Breast epithelium (tissue), 4 donors: ENCODE measurements around the gene RNASEH1. TPM values are rescaled to one million over a fixed set of nuclear protein-coding genes. Genes with fewer than 3 reads are reported as not detected.
A peak's percentile ranks its signal among the peaks of the same experiment; 100 is the strongest.
"Not testable (repeated sequence)": the region's sequence is repeated elsewhere in the genome, so short reads cannot be mapped to it uniquely, and the experiment has no call there.

Experiments
- DNase-seq, 2 donors: peaks; one replicate each; pipeline ENCODE4 v3.0.0-alpha.2; 2019; ENCODE audit warnings: low spot score in 2 of 2
- H3K27ac ChIP-seq, 2 donors: fragments of 200-600 bp; sonication (generic) in 1 of 2; one replicate each; pipeline ENCODE4 v1.5.1; 2016 to 2019; ENCODE audit warnings: mild to moderate bottlenecking in 1 of 2
- H3K27me3 ChIP-seq, 2 donors: fragments of 200-600 bp; sonication (generic) in 1 of 2; one replicate each; pipeline versions ENCODE4 v1.5.1 to v1.6.0; 2017 to 2019; ENCODE audit warnings: control low read depth in 1 of 2, mild to moderate bottlenecking in 1 of 2
- H3K36me3 ChIP-seq: fragments of 200-600 bp; one replicate; pipeline ENCODE4 v1.5.1; 2019
- H3K4me1 ChIP-seq, 2 donors: fragments of 200-600 bp; sonication (generic); one replicate each; pipeline ENCODE4 v1.5.1; 2016 to 2019; ENCODE audit warnings: control low read depth in 1 of 2
- H3K4me3 ChIP-seq, 3 donors: fragments of 200-600 bp; sonication (generic); 1 replicate in 2 of 3; 2 replicates in 1 of 3; pipeline ENCODE4 v1.5.1; 2016 to 2019; ENCODE audit warnings: mild to moderate bottlenecking in 3 of 3, moderate library complexity in 2 of 3
- H3K9me3 ChIP-seq, 2 donors: fragments of 200-600 bp; sonication (generic) in 1 of 2; one replicate each; pipeline ENCODE4 v1.5.1; 2016 to 2019; ENCODE audit warnings: control low read depth in 1 of 2
- POLR2A ChIP-seq: fragments of 450-650 bp; IDR thresholded peaks from one replicate; pipeline ENCODE4 v1.6.1; 2016; ENCODE audit warnings: antibody characterized with exemption, mild to moderate bottlenecking, moderate library complexity
- POLR2AphosphoS5 ChIP-seq, 3 donors: sonication (generic); formaldehyde crosslinking; IDR thresholded peaks; one replicate each; pipeline ENCODE4 v1.6.1; 2017; ENCODE audit warnings: antibody characterized with exemption in 3 of 3
- intact Hi-C: fragments of 100-400 bp; cut with DNase I; formaldehyde crosslinking; loops from one replicate; pipeline ENCODE4 v1.15.1; 2023; ENCODE audit warnings: low total_unique reads
- total RNA-seq, 3 donors: library from RNA; depleted of rRNA; stranded (reverse); fragments of >200 nt; gene quantifications; one replicate each; pipeline ENCODE4 v1.1.0, GENCODE V29; 2016
- TF ChIP-seq, protein P1 (sequence below), 3 donors: fragments of 450-650 bp; IDR thresholded peaks; one replicate each; pipeline ENCODE4 v1.5.1; 2016 to 2017; ENCODE audit warnings: antibody characterized with exemption in 3 of 3, mild to moderate bottlenecking in 3 of 3, moderate library complexity in 3 of 3

Gene RNASEH1
- total RNA-seq, 3 donors from 2014 or later, result 17.3 to 22.1 (median 21.0) TPM

DNA sequence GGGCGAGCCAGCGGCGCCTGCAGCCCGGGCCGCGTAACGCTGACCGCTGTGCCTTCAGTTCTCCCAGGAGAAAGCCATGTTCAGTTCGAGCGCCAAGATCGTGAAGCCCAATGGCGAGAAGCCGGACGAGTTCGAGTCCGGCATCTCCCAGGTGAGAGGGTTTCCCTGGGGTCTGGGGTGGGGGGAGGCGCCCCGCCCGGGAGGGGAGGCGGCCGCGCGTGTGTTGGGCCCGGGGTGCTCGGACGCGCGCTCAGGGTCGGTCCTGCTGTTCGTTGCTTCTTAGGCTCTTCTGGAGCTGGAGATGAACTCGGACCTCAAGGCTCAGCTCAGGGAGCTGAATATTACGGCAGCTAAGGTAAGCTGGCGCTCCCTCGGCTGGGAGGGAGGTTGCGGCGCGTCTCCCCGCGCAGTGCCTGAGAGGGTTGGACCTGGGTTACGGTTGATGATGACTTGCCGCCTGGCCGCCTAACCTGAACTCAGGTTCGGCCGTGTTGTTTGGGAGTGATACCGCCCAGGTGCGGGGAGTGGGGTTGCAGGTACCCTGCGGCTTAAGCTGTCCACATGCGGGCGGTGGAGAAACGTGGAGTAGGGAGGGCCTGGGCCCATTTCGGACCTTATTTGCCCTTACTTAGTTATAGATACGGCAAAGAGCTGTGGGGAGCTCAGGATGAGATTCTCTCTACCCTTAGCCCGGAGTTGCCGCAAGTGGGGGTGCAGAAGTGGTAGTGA is 17.6 kb upstream of the RNASEH1 start:
- Histone ChIP-seq H3K36me3 (peaks cover 8% of the 10 kb centered on the region), H3K9me3 (no peaks in the 10 kb centered on the region), H3K4me3 (peak overlapping the region; percentile 79 to 99 (median 83)), H3K27me3 (no peaks in the 10 kb centered on the region), H3K27ac (peak overlapping the region; percentile 94 to 99), H3K4me1 (peaks cover 0 to 22% of the 10 kb centered on the region in 2 donors)
- DNase-seq, result no peak
- intact Hi-C loops, result loop anchor here (5.0 kb wide), 1 partner anchor 377 kb away; no protein-coding TSS in a partner anchor
- TF ChIP-seq, protein P1, sequence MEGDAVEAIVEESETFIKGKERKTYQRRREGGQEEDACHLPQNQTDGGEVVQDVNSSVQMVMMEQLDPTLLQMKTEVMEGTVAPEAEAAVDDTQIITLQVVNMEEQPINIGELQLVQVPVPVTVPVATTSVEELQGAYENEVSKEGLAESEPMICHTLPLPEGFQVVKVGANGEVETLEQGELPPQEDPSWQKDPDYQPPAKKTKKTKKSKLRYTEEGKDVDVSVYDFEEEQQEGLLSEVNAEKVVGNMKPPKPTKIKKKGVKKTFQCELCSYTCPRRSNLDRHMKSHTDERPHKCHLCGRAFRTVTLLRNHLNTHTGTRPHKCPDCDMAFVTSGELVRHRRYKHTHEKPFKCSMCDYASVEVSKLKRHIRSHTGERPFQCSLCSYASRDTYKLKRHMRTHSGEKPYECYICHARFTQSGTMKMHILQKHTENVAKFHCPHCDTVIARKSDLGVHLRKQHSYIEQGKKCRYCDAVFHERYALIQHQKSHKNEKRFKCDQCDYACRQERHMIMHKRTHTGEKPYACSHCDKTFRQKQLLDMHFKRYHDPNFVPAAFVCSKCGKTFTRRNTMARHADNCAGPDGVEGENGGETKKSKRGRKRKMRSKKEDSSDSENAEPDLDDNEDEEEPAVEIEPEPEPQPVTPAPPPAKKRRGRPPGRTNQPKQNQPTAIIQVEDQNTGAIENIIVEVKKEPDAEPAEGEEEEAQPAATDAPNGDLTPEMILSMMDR (IDR thresholded peaks at IDR 0.05), result no peak
- no peak for TF ChIP-seq POLR2AphosphoS5 (IDR thresholded peaks at IDR 0.05)
- TF ChIP-seq POLR2A, result no peak

- Histone ChIP-seq H3K4me1 (peaks cover 0 to 22% of the 10 kb centered on the region in 2 donors), H3K4me3 (peak overlapping the region in 1 of 3 donors; percentile 99), H3K36me3 (no peaks in the 10 kb centered on the region), H3K27me3 (no peaks in the 10 kb centered on the region), H3K9me3 (no peaks in the 10 kb centered on the region), H3K27ac (no peak overlapping the region)
- intact Hi-C loops, result no loop called here
- TF ChIP-seq POLR2AphosphoS5 (IDR thresholded peaks at IDR 0.05), result no peak
- no peak for TF ChIP-seq POLR2A
- TF ChIP-seq, protein P1 (IDR thresholded peaks at IDR 0.05), result no peak
- DNase-seq, result no peak
Measured at GRCh38 chr2:3574155-3574554, 16.0 kb upstream of the RNASEH1 start.

DNA sequence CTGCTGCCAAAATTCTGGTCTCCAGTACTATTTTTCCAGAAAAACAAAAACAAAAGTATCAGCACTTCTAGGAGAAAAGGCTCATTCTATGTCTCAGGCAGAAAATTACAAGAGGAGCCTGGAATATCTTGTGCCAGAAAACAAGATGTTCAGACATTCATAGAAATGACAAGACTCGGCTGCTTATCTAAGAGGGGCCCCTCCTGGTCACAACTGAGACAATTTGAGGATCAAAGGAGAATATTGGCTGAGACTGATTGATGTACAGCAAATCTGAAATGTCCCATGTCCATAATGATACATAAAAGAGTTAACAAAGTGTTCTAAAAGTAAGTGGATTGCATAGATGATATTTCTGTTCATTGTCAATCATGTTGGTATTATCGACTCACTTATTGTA is 14.5 kb upstream of the RNASEH1 start:
- intact Hi-C loops, result no loop called here
- no peaks in the 10 kb centered on the region for H3K9me3 ChIP-seq
- H3K4me3 ChIP-seq, result no peak overlapping the region
- TF ChIP-seq POLR2A, result no peak
- TF ChIP-seq, protein P1 (IDR thresholded peaks at IDR 0.05), result no peak
- no peak for TF ChIP-seq POLR2AphosphoS5 (IDR thresholded peaks at IDR 0.05)
- no peak overlapping the region for H3K27ac ChIP-seq
- no peak for DNase-seq
- peaks cover 0 to 15% of the 10 kb centered on the region in 2 donors for H3K4me1 ChIP-seq
- H3K36me3 ChIP-seq, result no peaks in the 10 kb centered on the region
- H3K27me3 ChIP-seq, result no peaks in the 10 kb centered on the region

DNA sequence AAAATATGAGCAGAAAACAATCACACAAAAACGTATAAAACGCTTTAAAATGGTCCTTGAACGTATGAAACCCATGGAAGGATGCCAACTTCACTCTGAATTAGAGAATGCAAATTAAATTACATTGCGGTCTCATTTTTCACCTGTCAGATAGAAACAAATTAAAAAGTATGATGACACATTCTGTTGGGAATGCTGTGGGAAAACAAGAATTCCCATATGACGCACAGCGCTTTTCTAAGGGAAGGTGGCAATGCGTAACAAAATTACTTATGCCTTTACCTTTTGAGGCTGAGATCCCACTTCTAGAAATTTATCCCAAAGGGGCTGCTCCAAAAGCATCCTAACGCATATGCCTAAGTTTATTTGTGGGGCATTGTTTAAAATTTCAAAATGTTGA is 13.2 kb upstream of the RNASEH1 start:
- intact Hi-C loops, result no loop called here
- Histone ChIP-seq H3K36me3 (no peaks in the 10 kb centered on the region), H3K4me3 (no peak overlapping the region), H3K4me1 (peaks cover 0 to 2% of the 10 kb centered on the region in 2 donors), H3K27ac (no peak overlapping the region), H3K9me3 (no peaks in the 10 kb centered on the region), H3K27me3 (no peaks in the 10 kb centered on the region)
- TF ChIP-seq POLR2AphosphoS5 (IDR thresholded peaks at IDR 0.05), result no peak
- TF ChIP-seq POLR2A, result no peak
- TF ChIP-seq, protein P1 (IDR thresholded peaks at IDR 0.05), result no peak
- no peak for DNase-seq

DNA sequence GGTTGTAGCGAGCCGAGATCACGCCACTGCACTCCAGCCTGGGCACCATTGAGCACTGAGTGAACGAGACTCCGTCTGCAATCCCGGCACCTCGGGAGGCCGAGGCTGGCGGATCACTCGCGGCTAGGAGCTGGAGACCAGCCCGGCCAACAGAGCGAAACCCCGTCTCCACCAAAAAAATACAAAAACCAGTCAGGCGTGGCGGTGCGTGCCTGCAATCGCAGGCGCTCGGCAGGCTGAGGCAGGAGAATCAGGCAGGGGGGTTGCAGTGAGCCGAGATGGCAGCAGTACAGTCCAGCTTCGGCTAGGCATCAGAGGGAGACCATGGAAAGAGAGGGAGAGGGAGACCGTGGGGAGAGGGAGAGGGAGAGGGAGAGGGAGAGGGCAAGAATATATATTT is 11.5 kb upstream of the RNASEH1 start:
- H3K27me3 ChIP-seq, H3K4me3 ChIP-seq, DNase-seq, H3K36me3 ChIP-seq, H3K4me1 ChIP-seq, H3K9me3 ChIP-seq, H3K27ac ChIP-seq, intact Hi-C loops: not testable (repeated sequence)
